ENCODE measurements around the gene RNF8.
"Not testable (repeated sequence)": the region's sequence is repeated elsewhere in the genome, so short reads cannot be mapped to it uniquely, and the experiment has no call there.

RNF8 gene, protein sequence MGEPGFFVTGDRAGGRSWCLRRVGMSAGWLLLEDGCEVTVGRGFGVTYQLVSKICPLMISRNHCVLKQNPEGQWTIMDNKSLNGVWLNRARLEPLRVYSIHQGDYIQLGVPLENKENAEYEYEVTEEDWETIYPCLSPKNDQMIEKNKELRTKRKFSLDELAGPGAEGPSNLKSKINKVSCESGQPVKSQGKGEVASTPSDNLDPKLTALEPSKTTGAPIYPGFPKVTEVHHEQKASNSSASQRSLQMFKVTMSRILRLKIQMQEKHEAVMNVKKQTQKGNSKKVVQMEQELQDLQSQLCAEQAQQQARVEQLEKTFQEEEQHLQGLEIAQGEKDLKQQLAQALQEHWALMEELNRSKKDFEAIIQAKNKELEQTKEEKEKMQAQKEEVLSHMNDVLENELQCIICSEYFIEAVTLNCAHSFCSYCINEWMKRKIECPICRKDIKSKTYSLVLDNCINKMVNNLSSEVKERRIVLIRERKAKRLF

DNA sequence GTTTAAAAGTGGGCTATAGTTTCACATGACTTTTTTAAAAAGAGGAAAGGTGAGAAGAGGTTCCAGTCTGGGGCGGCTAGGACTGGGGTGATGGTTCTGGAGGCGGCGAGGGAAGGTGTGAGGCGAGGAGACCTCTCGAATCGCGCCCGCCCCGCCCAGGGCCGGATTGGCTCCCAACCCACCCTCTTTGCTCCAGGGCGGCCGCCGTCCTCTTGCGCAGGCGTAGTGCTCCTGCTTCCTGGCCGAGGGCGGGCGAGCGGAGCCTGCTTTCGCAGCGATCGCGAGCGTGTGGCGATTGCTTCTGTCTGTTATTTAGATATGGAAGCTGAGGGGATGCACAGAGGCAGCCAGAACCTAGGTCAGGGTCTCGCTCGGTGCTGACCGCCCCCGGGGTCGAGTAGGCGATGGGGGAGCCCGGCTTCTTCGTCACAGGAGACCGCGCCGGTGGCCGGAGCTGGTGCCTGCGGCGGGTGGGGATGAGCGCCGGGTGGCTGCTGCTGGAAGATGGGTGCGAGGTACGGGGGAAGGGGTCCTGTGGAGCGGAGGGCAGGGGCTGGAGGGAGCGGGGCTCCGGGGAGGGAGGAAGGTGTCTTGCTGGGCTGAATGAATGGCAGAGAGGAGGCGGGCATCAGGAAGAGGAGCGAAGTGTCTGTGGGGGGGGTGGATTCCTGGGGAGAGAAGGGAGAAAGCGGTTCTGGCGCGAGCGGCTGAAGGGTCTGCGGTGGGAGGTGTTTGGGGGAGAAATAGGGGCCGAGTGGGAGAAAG is at the start of gene RNF8:
Gene RNF8 (plus strand): TSS at position 223 of the 765 bp plus-strand sequence. CDS start 182 bp downstream, at position 405.
- DNase-seq (ENCODE audit: low read depth): peak; percentile 68

DNA sequence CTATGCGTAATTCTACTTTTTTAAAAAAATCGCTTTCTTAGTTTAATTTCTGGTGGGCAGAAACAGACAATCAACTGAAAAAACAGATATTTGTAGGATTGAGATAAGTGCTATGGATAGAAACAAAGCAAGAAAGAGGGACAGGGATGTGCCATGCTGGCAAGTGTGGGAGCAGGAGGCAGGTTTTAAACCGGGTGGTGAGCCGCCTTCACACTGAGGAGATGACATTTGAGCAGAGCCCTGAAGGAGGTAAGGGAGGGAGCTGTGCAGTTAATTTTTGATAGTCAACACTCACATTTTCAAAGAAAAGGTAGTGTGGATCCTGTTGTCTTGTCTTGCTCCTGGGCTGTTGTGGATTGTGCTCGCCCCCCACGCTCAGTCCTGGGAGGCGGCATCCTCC is 49.0 kb upstream of the RNF8 start:
- DNase-seq (ENCODE audit: low read depth): no peak

DNA sequence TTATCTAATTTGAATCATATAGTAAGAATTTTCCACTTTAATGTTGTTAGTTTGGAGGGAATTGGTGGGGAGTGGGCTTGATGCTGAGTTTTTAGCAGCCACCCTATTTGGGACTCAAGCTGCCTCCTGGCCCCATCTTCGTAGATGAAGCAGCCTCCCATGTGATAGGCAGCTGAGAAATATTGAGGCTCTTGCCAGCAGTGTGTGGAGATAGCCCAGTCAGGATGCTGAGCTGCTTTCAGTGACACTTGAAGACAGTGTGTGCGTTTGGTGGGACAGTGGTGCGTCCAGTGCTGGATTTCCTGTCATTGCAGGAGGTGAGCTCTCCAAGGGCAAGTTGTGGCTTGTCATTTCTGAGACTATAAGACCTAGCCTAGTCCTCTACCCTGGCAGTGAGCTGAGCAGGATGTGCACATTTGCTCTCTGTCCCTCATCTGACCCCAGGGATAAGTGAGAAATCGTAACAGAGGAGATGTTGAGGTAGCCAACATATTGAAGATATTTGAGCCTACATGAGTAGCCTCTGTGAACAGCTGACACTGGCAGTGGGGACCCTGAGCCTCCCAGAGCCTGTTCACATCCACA is 47.9 kb upstream of the RNF8 start:
- DNase-seq (ENCODE audit: low read depth): no peak

DNA sequence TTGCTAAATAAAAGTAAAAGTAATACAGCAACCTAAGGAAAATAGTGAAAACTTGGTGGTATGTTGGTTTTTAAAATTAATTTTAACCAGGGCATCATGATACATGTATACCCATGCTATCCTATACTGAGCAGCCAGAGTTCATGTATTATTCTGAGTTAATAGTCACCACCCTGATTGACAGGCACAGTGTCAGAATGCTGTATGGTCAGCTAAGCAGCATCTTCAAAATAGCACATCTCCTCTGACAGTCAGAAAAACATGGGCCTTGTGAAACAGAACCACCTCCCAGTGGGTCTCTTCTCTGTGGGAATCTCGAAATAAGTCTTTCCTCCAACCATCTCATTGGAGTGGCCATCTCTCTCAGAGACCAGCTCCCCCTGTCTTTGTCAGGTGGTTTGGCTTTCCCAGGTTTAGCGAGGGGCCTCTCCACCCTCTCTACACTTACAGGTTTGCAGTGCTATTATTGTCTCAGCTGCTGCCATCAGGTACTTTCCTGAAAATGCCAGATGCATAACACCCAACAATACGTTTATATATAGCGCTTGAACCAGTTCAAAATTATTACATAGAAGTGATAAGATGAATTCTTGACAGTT is 47.1 kb upstream of the RNF8 start:
- no peak for DNase-seq (ENCODE audit: low read depth)

DNA sequence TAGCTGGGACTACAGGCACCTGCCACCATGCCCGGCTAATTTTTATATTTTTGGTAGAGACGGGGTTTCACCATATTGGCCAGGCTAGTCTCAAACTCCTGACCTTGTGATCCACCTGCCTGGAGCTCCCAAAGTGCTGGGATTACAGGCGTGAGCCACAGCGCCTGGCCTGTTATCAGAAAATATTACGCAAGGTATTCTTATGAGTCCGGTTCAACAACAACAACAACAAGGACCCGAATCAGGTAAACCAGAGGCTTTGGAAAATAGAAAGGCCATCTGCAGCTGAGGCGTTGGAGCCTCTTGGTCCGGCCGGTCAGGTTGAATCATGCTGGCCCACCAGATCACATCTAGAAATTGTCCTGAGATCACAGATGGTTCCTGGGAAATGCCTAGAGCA is 46.3 kb upstream of the RNF8 start:
- not testable (repeated sequence) for DNase-seq (ENCODE audit: low read depth)

DNA sequence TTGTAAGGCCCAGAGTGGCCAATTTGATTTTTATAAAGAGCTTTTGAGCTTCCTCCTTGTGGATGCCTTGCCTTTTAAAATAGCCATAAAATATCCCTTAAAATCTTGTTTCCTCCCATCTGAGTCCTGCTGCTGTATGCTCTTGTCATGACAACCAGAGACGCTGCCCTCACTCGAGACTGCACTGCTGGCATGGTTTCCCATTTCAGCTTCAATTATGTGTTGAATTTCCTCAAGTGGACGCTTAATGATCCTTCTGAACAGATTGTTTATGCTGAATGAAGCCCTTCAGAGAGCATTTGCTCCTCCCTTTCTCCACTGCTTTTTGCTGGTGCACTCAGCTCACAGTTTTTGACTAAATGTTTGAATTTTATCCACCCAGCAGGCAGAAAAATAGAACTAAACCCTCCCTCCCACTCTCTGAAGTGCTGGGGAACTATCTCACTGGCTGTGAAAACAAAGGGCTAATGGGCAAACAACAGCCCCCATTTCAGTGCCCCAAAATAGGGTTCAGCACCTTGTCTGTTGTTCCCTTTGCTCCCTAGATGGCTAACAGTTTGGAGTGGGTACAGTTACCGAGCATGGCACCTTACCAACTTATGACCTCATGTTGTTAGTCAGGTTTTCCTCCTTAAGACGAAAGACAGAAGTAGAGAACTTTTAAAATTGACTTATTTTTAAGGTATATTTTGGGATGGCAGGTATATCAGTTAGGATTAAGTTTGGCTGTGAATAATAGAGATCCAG is 45.5 kb upstream of the RNF8 start:
- DNase-seq (ENCODE audit: low read depth): no peak

DNA sequence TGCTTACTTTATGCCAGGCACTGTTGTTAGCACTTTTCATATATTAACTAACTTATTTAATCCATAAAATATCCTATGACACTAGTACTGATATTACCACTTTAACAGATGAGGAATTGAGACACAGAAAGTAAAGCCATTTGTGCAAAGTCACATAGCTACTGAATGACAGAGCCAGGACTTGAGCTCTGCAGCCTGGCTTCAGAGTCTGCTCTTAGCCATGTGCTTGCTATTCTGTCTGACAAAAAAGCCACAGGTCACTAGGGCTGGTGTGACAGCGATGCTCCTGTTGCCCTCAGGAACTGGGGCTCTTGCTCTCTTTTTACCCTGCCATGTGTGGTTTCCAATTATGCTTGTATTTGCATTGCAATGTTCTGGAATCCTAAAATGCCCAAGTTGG is 44.7 kb upstream of the RNF8 start:
- no peak for DNase-seq (ENCODE audit: low read depth)

DNA sequence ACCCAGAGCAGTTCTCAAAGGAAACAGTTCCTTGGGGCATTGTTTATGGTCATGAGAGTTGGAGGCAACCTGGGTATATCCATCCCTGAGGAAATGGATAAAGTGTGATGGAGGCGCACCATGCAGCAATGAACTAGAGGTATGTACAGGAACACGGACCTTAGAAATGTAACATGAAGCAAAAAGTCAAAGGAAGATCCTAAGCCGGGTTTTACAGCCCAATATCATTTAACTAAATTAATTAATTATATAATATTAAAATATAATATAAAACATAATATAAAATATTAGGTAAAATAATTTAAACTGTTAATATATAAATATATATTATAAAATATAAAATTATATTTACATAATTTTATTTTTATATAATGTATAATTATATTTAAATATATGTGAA is 44.1 kb upstream of the RNF8 start:
- no peak for DNase-seq (ENCODE audit: low read depth)

DNA sequence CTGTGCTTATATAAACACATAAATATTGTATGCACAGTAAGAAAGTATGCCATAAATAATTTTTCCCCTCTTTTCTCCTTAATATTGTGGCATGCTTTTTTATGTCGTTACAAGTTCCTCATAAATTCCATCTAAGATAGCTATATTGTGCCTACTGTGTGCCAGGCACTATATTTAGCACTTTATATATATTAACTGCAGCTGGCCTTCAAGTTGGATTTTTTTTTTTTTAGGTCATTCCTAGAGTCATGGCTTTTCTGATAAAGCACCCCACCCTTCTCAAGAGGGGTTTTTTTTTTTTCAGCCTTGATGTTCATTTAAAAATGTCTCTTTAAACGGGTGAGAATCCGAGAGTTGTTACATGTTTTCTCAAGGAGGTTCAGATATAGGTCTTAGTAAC is 42.8 kb upstream of the RNF8 start:
- no peak for DNase-seq (ENCODE audit: low read depth)

DNA sequence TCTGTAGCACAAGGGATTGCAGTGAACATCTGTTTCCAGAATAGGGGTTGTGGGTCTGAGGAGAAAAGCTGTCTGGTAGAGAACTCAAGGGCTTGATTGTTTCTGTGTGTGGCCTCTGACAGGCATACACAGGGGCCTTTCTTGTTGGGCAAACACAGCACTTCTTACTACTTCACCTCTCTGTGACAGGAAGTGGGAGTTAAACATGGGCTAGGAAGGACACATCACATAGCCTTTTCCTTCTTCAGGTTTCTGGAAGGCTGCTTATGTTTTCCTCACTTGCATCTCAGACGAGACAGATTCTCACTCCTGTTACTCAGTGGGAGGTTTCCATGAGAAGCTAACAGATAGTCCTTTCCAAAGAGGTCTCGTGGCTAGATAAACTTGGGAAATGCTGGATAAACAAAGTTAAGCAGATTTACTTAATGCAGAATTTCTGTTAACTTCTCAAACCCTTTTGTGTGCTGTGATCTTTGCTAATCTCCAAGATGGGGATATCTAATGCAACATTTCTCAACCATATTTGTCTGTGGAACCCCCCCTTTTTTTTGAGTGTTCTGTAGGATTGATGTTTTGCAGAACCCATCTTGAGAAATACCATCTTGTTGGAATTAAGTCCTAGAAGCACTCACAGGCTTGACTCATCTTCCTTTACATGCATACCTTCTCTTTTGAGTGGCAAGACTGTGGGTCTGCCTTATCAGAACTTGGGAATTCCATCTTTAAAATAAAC is 41.9 kb upstream of the RNF8 start:
- DNase-seq (ENCODE audit: low read depth): no peak

DNA sequence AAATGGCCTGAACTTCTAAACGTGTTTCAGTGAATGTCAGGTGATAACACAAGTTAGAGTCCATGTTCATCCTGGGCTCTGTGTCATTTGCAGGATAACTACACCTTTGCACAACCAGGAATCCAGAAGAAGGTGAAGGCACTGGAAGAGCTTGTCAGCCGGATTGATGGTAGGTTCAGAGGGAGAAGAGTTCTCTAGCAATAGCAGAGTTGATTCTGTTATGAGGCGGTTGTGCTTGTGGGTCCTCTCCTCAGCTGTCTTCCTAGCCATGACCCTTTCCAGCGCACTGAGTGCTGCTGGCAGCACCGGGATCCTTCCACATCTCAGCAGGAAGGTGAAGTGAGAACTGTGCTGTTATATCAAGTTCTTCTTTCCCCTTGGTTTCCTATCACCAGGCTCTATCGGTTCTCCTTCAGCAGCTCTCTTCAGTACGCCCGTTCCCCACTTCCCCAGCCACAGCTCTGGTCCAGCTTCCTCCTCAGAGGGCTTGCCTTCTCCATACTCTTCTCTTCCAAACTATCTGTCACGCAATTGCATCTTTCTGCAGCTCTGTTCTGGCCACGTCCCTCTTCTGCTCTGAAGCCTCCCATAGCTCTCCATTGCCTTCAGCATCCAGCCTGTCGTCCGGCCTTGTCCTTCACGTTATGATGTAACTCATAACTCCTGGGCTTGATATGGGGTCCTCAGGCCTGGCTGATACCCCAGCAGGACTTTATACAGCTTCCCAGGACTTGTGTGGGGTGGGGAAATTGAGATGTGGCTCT is 39.9 kb upstream of the RNF8 start:
- no peak for DNase-seq (ENCODE audit: low read depth)

DNA sequence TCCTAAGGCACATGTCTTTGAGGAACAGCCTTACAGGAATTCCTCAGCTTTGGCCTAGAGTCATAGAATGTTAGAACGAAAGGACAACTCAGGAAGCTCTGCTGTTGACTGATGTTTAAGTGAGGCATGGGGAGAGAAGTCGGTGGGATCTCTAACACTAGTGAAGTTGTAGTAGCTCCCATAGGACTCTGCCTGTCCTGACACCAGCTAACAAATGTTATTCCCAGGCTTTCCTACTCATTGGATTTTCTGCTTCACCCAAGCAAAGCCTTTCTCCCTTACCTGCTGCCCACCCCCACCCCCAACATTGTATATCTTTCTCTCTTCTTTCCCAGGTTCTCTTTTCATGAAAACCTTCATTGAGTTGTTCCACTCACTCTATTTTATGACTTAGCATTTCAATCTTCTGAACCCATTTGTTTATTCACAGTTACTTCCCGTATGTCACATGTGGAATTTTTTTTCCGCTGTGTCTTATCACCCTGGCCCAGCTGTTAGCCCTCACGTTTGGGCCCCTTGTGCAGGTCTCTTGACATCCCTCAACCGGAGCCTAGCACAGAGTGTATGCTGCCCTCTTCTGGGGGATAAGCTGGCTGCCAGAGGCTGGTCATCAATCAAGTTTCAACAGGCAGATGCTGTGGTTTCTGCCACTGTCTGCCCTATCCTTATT is 39.2 kb upstream of the RNF8 start:
- no peak for DNase-seq (ENCODE audit: low read depth)

DNA sequence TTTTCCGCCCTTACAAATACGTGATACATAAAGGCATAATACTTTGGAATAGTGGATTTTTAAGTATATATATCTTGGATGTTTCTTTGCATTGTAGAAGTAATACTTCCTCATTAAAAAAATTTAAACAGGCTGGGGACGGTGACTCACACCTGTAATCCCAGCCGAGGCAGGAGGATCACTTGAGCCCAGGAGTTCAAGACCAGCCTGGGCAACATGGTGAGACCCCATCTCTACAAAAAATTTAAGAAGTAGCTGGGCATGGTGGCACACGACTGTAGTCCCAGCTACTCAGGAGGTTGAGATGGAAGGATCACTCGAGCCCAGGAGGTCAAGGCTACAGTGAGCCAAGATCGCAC is 38.6 kb upstream of the RNF8 start:
- no peak for DNase-seq (ENCODE audit: low read depth)

DNA sequence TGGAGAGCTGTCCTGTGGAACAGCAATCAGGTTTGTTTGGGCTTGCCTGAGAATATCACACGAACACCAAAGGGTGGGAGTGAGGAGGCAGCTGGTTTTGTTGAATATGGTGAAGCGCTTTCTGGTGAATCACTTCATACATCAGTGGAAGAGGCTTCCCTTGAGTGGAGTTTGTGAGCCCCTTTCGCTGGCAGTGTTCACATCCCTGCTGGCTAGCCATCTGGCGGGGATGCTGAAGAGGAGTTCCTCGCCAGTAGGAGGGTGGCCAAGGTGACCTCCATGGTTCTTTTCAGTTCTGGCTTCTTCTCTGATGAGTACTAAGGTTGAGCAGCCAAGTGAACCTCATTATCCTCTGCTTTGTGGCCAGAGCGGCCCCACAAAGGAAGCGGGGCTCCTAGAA is 37.7 kb upstream of the RNF8 start:
- DNase-seq (ENCODE audit: low read depth): no peak

DNA sequence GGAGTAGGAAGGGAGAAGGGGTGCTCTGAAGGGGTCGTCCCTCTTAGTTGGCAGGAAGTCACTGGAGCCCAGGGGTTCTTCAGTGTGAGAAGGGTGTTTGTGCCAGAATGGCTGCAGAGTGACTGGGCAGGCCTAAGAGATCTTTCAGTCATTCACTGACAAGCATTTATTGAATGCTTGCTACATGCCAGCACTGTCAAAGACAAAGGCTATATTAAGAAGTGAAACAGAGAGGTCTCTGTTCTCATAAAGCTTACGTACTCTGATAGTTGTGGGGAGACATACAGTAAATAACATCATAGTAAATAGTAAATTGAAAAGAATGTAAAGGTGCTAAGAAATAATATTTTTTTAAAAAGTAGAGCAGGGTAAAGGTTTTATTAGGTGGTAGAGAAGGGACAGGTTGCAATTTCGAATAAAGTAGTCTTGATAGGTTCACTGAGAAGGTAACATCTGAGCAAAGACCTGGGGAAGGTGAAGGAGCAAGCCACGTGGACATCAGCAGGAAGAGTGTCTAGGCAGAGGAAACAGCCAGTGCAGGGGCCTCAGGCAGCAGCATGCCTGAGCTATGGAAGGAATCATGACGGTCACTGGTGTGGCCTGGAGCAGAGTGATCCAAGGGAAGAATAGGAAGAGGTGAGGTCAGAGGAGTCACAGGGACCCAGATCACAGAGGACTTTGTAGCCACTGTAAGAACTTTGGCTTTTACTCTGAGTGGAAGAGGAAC is 36.3 kb upstream of the RNF8 start:
- no peak for DNase-seq (ENCODE audit: low read depth)

DNA sequence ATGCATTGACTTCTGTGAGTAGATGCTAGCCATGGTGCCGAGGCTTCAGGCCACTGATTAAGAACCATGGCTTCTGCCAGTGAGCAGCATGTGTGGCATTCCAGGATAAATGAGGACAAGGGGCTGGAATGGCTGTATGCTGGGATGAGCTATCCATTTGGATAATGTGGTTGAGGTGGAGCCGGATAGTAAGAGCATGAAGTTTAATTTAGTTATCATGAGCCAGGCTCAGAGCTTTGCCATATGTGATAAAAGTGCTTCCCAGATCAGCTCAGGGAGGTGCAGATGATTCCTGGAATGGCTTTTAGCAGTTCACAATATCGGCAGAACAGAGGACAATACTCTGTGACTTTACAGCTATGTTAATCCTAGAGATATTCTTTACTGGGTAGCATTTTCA is 34.6 kb upstream of the RNF8 start:
- DNase-seq (ENCODE audit: low read depth): no peak

DNA sequence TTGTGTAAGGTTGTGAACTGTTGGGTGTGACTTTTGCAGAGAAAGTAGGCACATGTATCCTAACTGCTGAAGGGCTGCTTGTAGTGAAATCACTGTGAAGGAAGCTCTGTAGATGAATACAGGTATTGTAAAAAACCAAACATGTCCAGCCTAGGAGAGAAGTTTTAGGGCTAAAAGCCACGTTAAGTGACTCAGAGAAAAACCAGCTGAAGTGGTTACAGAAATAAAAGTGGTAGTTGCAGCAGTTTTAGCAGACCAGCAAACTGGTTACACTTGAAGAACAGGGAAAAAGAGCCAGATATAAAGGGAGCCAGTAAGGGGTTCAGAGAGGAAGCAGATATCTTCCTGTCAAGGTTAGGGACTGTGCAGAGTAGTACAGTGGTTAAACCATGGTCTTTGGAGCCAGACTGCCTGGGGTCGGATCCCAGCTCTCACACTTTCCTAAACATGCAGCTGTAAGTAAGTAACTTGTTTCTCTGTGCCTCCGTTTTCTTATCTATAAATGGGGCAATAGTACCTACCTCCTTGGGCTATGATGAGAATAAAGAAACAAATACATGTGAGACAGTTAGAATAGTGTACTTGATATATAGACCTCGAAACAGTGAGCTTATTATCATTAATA is 33.8 kb upstream of the RNF8 start:
- DNase-seq (ENCODE audit: low read depth): no peak

DNA sequence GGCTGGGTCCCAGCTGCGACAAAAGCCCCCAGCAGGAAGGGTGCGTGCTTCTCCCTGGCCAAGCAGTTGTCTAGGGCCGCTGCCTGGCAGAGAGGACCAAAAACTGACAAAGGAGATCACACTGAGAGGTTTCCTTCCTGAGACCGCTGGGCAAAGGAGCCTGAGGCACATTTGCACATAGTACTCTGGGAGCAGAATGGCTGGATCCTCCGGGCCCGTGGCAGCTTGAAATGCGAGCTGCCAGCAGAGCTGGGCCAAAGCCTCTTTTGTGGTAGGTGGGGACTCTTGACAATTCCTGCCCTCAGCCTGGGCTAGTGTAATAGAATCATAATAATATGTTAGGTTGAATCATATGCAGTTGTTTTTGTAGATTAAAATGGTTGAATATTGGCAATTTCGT is 33.1 kb upstream of the RNF8 start:
- no peak for DNase-seq (ENCODE audit: low read depth)

DNA sequence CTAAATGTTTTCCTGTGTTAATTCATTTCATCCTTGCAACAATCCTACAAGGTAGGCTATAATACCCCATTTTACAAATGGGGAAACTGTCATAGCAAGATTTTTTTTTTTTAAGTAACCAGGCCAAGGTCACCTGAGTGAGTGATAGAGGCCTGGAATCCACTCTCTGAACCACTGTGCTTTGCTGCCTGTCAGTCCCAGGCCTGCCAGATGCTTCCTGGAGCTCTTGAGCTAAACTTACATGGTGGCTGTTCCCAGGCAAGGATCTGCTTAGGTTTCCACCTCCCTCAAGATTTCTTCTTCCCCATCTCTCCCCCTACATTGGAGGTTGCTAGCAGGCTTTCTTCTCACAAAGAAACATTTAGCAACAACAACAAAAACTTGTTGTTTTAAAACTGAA is 32.7 kb upstream of the RNF8 start:
- no peak for DNase-seq (ENCODE audit: low read depth)

All from stimulated activated CD8-positive, alpha-beta memory T cell treated with anti-CD3 and anti-CD28 coated beads, Interleukin-15, amount 100 ng/mL, for 24 hours (primary cell).